ENCODE results near the gene CASP3. TPM values are rescaled to one million over a fixed set of nuclear protein-coding genes. Genes with fewer than 3 reads are reported as not detected.
"Not testable (repeated sequence)": the region's sequence is repeated elsewhere in the genome, so short reads cannot be mapped to it uniquely, and the experiment has no call there.

Gene CASP3
- total RNA-seq, 1 experiment from 2014 or later, result 107 TPM

DNA sequence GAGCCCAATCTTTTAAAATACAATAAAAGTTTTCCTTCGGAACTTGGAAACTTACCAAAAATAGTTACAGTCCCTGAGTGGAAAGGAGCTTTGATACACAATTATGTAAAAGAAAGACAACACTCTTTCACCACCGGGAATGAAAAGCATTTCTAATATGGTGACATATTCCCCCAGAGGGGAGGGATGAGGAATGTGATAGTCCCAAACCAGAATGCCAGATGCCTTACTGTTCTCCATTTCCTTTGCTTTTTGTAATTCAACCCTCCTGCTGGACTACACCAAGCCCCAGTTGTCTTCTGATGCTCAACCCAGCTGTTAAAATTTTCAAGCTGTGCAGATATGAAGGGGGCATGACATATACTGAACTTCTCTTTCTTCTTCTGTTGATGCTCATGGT, 4.4 kb upstream of the CASP3 start:
- Histone ChIP-seq H3K9ac (ENCODE audit: extremely low read depth, insufficient read length, low read length) (no peak overlapping the region), H3K27me3 (ENCODE audit: insufficient read depth, low read length) (no peaks in the 10 kb centered on the region), H3K4me1 (ENCODE audit: insufficient read depth, low read length) (no peaks in the 10 kb centered on the region), H3K18ac (ENCODE audit: insufficient read length, low read depth, low read length) (no peak overlapping the region), H3K27ac (ENCODE audit: insufficient read length, low read depth, low read length) (no peak overlapping the region), H3K79me2 (ENCODE audit: insufficient read depth, low read length) (peaks cover under 1% of the 10 kb centered on the region; the same call in 1 of the 2 replicates), H4K20me1 (ENCODE audit: control insufficient read depth, insufficient read depth, insufficient read length) (no peaks in the 10 kb centered on the region), H3K14ac (ENCODE audit: insufficient read depth, low read length) (no peak overlapping the region), H2BK120ac (ENCODE audit: low read depth, low read length, poor library complexity, severe bottlenecking) (no peak overlapping the region), H4K5ac (ENCODE audit: insufficient read length, low read depth, low read length) (no peak overlapping the region), H3K4ac (ENCODE audit: low read depth, low read length) (no peak overlapping the region), H3T11ph (ENCODE audit: low read length) (no peak overlapping the region), H2BK5ac (ENCODE audit: insufficient read length, low read length) (no peak overlapping the region), H2BK20ac (ENCODE audit: low read depth, low read length, poor library complexity, severe bottlenecking) (no peak overlapping the region), H3K56ac (ENCODE audit: insufficient read length, low read depth, low read length) (no peak overlapping the region), H4K91ac (ENCODE audit: insufficient read length, low read depth, low read length) (no peak overlapping the region), H2BK12ac (ENCODE audit: insufficient read length, low read depth, low read length) (no peak overlapping the region), H3K23me2 (ENCODE audit: insufficient read length, low read depth, low read length, poor library complexity, severe bottlenecking) (peaks cover 4% of the 10 kb centered on the region), H3K23ac (ENCODE audit: insufficient read length, low read depth, low read length) (no peak overlapping the region), H2AK5ac (ENCODE audit: insufficient read length, low read length) (no peak overlapping the region), H2AFZ (ENCODE audit: low read length) (no peak overlapping the region), H2BK15ac (ENCODE audit: low read depth, low read length) (no peak overlapping the region), H3K9me3 (ENCODE audit: control insufficient read depth, low read depth, low read length) (no peaks in the 10 kb centered on the region), H3K79me1 (ENCODE audit: insufficient read depth, low read depth, low read length, poor library complexity, severe bottlenecking) (no peaks in the 10 kb centered on the region), H4K8ac (replicated peaks; ENCODE audit: insufficient read length, low read depth, low read length) (no peak overlapping the region), H3K4me2 (ENCODE audit: insufficient read depth, insufficient read length, low read length) (no peak overlapping the region)
- Mint-ChIP-seq H3K4me3 (no peak overlapping the region), H3K27me3 (ENCODE audit: low read depth) (no peaks in the 10 kb centered on the region), H3K27ac (no peak overlapping the region; a peak in 1 of 7 replicates), H3K9me3 (no peaks in the 10 kb centered on the region), H3K36me3 (ENCODE audit: insufficient read depth in 1 of 3, low read depth in 3 of 3) (peaks cover 0 to 4% (median 0%) of the 10 kb centered on the region in 3 experiments; a peak in 4 of 7 replicates), H3K4me1 (peaks cover 24 to 27% of the 10 kb centered on the region in 2 experiments)
- WGBS (ENCODE audit: extremely low coverage, insufficient read length, low lambda C conversion rate), result no CpG with 5 or more reads among the region's 2 CpGs
- no peak for DNase-seq
- TF ChIP-seq, protein P1, sequence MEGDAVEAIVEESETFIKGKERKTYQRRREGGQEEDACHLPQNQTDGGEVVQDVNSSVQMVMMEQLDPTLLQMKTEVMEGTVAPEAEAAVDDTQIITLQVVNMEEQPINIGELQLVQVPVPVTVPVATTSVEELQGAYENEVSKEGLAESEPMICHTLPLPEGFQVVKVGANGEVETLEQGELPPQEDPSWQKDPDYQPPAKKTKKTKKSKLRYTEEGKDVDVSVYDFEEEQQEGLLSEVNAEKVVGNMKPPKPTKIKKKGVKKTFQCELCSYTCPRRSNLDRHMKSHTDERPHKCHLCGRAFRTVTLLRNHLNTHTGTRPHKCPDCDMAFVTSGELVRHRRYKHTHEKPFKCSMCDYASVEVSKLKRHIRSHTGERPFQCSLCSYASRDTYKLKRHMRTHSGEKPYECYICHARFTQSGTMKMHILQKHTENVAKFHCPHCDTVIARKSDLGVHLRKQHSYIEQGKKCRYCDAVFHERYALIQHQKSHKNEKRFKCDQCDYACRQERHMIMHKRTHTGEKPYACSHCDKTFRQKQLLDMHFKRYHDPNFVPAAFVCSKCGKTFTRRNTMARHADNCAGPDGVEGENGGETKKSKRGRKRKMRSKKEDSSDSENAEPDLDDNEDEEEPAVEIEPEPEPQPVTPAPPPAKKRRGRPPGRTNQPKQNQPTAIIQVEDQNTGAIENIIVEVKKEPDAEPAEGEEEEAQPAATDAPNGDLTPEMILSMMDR (conservative IDR thresholded peaks at IDR 0.05), result no peak

DNA sequence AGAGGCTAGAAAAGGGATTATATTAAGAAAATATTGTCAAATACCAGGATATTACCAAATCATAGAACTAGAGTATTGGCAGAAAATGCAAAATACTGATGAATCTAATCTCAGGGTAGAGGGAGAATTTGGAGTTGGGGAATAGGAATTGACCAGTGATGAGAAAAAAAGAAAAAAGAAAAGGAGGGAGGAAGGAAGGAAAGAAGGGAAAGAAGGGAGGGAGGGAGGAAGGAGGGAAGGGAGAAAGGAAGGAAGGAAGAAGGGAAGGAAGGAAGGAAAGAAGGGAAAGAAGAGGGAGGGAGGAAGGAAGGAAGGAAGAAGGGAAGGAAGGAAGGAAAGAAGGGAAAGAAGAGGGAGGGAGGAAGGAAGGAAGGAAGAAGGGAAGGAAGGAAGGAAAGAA, 3.4 kb upstream of the CASP3 start:
- not testable (repeated sequence) for H3K4ac ChIP-seq (ENCODE audit: low read depth, low read length); H2BK120ac ChIP-seq (ENCODE audit: low read depth, low read length, poor library complexity, severe bottlenecking); H4K20me1 ChIP-seq (ENCODE audit: control insufficient read depth, insufficient read depth, insufficient read length); H3K27me3 Mint-ChIP-seq (ENCODE audit: low read depth); H3K4me3 Mint-ChIP-seq; H4K5ac ChIP-seq (ENCODE audit: insufficient read length, low read depth, low read length); H3K79me1 ChIP-seq (ENCODE audit: insufficient read depth, low read depth, low read length, poor library complexity, severe bottlenecking); H3T11ph ChIP-seq (ENCODE audit: low read length); H3K4me1 ChIP-seq (ENCODE audit: insufficient read depth, low read length); H3K23ac ChIP-seq (ENCODE audit: insufficient read length, low read depth, low read length); H2BK20ac ChIP-seq (ENCODE audit: low read depth, low read length, poor library complexity, severe bottlenecking); H3K36me3 Mint-ChIP-seq (ENCODE audit: insufficient read depth in 1 of 3, low read depth in 3 of 3); H3K27ac Mint-ChIP-seq; H3K27ac ChIP-seq (ENCODE audit: insufficient read length, low read depth, low read length); H3K14ac ChIP-seq (ENCODE audit: insufficient read depth, low read length); H3K27me3 ChIP-seq (ENCODE audit: insufficient read depth, low read length); H3K9me3 Mint-ChIP-seq; H2AK5ac ChIP-seq (ENCODE audit: insufficient read length, low read length); H2BK5ac ChIP-seq (ENCODE audit: insufficient read length, low read length); H3K79me2 ChIP-seq (ENCODE audit: insufficient read depth, low read length); H4K91ac ChIP-seq (ENCODE audit: insufficient read length, low read depth, low read length); H3K9me3 ChIP-seq (ENCODE audit: control insufficient read depth, low read depth, low read length); H3K9ac ChIP-seq (ENCODE audit: extremely low read depth, insufficient read length, low read length); DNase-seq; H3K18ac ChIP-seq (ENCODE audit: insufficient read length, low read depth, low read length); H4K8ac ChIP-seq (replicated peaks; ENCODE audit: insufficient read length, low read depth, low read length); H2BK12ac ChIP-seq (ENCODE audit: insufficient read length, low read depth, low read length); H2BK15ac ChIP-seq (ENCODE audit: low read depth, low read length); H2AFZ ChIP-seq (ENCODE audit: low read length); H3K56ac ChIP-seq (ENCODE audit: insufficient read length, low read depth, low read length); H3K4me2 ChIP-seq (ENCODE audit: insufficient read depth, insufficient read length, low read length)
- H3K4me1 Mint-ChIP-seq, result peaks cover 30 to 35% of the 10 kb centered on the region in 2 experiments
- H3K23me2 ChIP-seq (ENCODE audit: insufficient read length, low read depth, low read length, poor library complexity, severe bottlenecking), result peaks cover 12% of the 10 kb centered on the region

All from H9 (cell line).